Activated CD8-positive, alpha-beta T cell treated with anti-CD3 and anti-CD28 coated beads for 36 hours (primary cell): ENCODE results near the gene TSPAN1. TPM values are rescaled to one million over a fixed set of nuclear protein-coding genes. Genes with fewer than 3 reads are reported as not detected.

Experiments used
- ATAC-seq: fragments of 200-7000 bp; cut with Tn5 transposase; one replicate; pipeline ENCODE4 v1.10.0; 2021; ENCODE audit warnings: mild to moderate bottlenecking, moderate library complexity
- CTCF ChIA-PET: fragments of 350-600 bp; sonication (Branson Sonifier 250); formaldehyde crosslinking; loops from one replicate; lab custom pipeline; 2021; ENCODE audit warnings: antibody characterized with exemption; lab: Charles Lee
- POLR2A ChIA-PET: fragments of 350-600 bp; sonication (Branson Sonifier 250); formaldehyde crosslinking; loops from one replicate; lab custom pipeline; 2021; ENCODE audit warnings: antibody characterized with exemption; lab: Charles Lee
- DNase-seq: peaks from one replicate; pipeline ENCODE4 v3.0.0-alpha.2; 2020
- H3K27ac Mint-ChIP-seq: one replicate; pipeline ENCODE4 v1.8.0; 2021; ENCODE audit warnings: mild to moderate bottlenecking, mixed read lengths
- H3K27me3 Mint-ChIP-seq: one replicate; pipeline ENCODE4 v1.8.0; 2021; ENCODE audit warnings: mixed read lengths
- H3K36me3 Mint-ChIP-seq: one replicate; pipeline ENCODE4 v1.8.0; 2021; ENCODE audit warnings: low read depth, mixed read lengths
- H3K4me1 Mint-ChIP-seq: one replicate; pipeline ENCODE4 v1.8.0; 2021; ENCODE audit warnings: low read depth, mixed read lengths
- H3K4me3 Mint-ChIP-seq: one replicate; pipeline ENCODE4 v1.8.0; 2021; ENCODE audit warnings: mild to moderate bottlenecking, moderate library complexity, mixed read lengths
- H3K9me3 Mint-ChIP-seq: one replicate; pipeline ENCODE4 v1.8.0; 2021; ENCODE audit warnings: mixed read lengths
- CTCF ChIP-seq: fragments of 200-600 bp; IDR thresholded peaks from one replicate; pipeline ENCODE4 v1.8.0; 2022; ENCODE audit warnings: antibody characterized with exemption, mild to moderate bottlenecking
- intact Hi-C: fragments of 100-400 bp; cut with micrococcal nuclease; formaldehyde crosslinking; loops from one replicate; pipeline ENCODE4 v1.10.0; 2022
- total RNA-seq, 2 experiments: library from RNA; stranded (reverse); gene quantifications; one replicate each; pipeline ENCODE4 v1.2.3, GENCODE V29; 2021

TSPAN1 gene
- total RNA-seq, 2 experiments from 2014 or later = not detected

GRCh38 chr1:46175243-46175642 lies 356 bp downstream of the TSPAN1 start:
- no peak for TF ChIP-seq CTCF
- intact Hi-C loops = no loop called here
- DNase-seq (peak; percentile 38), ATAC-seq (peak; percentile 38)
- H3K27ac Mint-ChIP-seq = no peak overlapping the region
- CTCF ChIA-PET = interaction anchor here (0.9 to 1.0 kb wide), 2 partner anchors 136 to 138 kb away, joined by 3 to 4 read pairs; no protein-coding TSS in a partner anchor
- H3K4me1 Mint-ChIP-seq = no peaks in the 10 kb centered on the region
- H3K9me3 Mint-ChIP-seq = no peaks in the 10 kb centered on the region
- no peaks in the 10 kb centered on the region for H3K36me3 Mint-ChIP-seq
- H3K4me3 Mint-ChIP-seq = no peak overlapping the region
- no peaks in the 10 kb centered on the region for H3K27me3 Mint-ChIP-seq
- POLR2A ChIA-PET = no interaction called here

GRCh38 chr1:46176211-46176865 lies 1.5 kb downstream of the TSPAN1 start, which contains the start of gene P3R3URF:
P3R3URF (minus strand) TSS chr1:46176488; CDS start chr1:46176471, 17 bp downstream.
- Mint-ChIP-seq H3K36me3 (no peaks in the 10 kb centered on the region), H3K27me3 (no peaks in the 10 kb centered on the region), H3K4me3 (no peak within 1 kb of the TSS), H3K9me3 (no peaks in the 10 kb centered on the region), H3K4me1 (no peaks in the 10 kb centered on the region), H3K27ac (no peak within 1 kb of the TSS)
- ATAC-seq (no peak), DNase-seq (no peak)
- CTCF ChIA-PET = interaction anchor here (0.9 kb wide), 1 partner anchor 139 kb away, joined by 3 read pairs; no protein-coding TSS in a partner anchor
- POLR2A ChIA-PET = no interaction called here
- intact Hi-C loops = no loop called here
- TF ChIP-seq CTCF = no peak

- Mint-ChIP-seq H3K27ac (no peak overlapping the region), H3K4me3 (no peak overlapping the region)
Measured at GRCh38 chr1:46179138-46180081, 4.5 kb downstream of the TSPAN1 start.

GRCh38 chr1:46180082-46180616 lies 5.3 kb downstream of the TSPAN1 start:
- no peaks in the 10 kb centered on the region for H3K9me3 Mint-ChIP-seq
- H3K27ac Mint-ChIP-seq = no peak overlapping the region
- peak; percentile 46 for DNase-seq
- ChIA-PET CTCF (interaction anchor here (0.7 to 8.9 kb wide), 13 partner anchors 10 to 143 kb away, joined by 3 to 55 read pairs (median 4); partner anchors contain the start of gene LURAP1), POLR2A (no interaction called here)
- H3K4me3 Mint-ChIP-seq = no peak overlapping the region
- peaks cover 15% of the 10 kb centered on the region for H3K4me1 Mint-ChIP-seq
- no peaks in the 10 kb centered on the region for H3K36me3 Mint-ChIP-seq
- no peaks in the 10 kb centered on the region for H3K27me3 Mint-ChIP-seq
- intact Hi-C loops = no loop called here
- TF ChIP-seq CTCF = no peak
- no peak for ATAC-seq

More at GRCh38 chr1:46179138-46180081, 4.5 kb downstream of the TSPAN1 start:
- Mint-ChIP-seq H3K27me3 (no peaks in the 10 kb centered on the region), H3K4me1 (peaks cover 7% of the 10 kb centered on the region), H3K36me3 (no peaks in the 10 kb centered on the region), H3K9me3 (no peaks in the 10 kb centered on the region)
- CTCF ChIA-PET = interaction anchor here (0.7 to 8.9 kb wide), 10 partner anchors 12 to 147 kb away, joined by 3 to 54 read pairs (median 3); partner anchors contain the start of gene LURAP1
- POLR2A ChIA-PET = interaction anchor here (0.7 kb wide), 1 partner anchor 143 kb away, joined by 4 read pairs; no protein-coding TSS in a partner anchor
- peak; percentile 95 for TF ChIP-seq CTCF
- intact Hi-C loops = loop anchor here (1.0 kb wide), 1 partner anchor 142 kb away; no protein-coding TSS in a partner anchor
- peak; percentile 79 for DNase-seq
- ATAC-seq = peak; percentile 77
